SU-DHL-6 (cell line): ENCODE data around the gene RPS6KA2.

Source experiments
- EZH2phosphoT487 ChIP-seq: fragments of 200-600 bp; sonication (generic), shearing (Covaris generic); conservative IDR thresholded peaks from 2 replicates; pipeline ENCODE4 v1.6.1; 2018; ENCODE audit warnings: mild to moderate bottlenecking, antibody characterized with exemption, low read length, moderate library complexity, mixed read lengths
- TF ChIP-seq, protein P1 (sequence below): fragments of 200-600 bp; sonication (generic); IDR thresholded peaks from one replicate; pipeline ENCODE4 v1.5.1; 2017; ENCODE audit warnings: antibody characterized with exemption, mild to moderate bottlenecking, low read length, moderate library complexity; ENCODE audit not compliant: insufficient read depth, poor library complexity, severe bottlenecking

DNA sequence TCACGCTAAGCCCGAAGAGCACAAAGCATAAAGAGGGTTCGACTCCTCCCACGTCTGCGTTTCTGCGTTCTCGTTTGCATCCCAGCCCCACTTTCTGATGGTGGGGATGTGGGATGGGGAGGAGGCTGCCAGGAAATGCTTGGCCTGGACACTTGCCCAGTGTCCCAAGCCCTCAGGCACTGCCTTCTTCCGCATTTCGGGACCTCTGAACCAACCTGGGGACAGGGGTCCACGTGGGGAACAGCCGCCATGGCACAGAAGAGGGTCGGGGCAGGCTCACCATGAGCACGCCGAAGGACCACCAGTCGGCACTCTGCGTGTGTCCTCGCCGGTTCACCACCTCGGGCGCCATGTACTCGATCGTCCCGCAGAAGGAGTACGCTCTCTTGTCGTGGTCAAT lies 128.8 kb downstream of the RPS6KA2 start:
- TF ChIP-seq, protein P1, sequence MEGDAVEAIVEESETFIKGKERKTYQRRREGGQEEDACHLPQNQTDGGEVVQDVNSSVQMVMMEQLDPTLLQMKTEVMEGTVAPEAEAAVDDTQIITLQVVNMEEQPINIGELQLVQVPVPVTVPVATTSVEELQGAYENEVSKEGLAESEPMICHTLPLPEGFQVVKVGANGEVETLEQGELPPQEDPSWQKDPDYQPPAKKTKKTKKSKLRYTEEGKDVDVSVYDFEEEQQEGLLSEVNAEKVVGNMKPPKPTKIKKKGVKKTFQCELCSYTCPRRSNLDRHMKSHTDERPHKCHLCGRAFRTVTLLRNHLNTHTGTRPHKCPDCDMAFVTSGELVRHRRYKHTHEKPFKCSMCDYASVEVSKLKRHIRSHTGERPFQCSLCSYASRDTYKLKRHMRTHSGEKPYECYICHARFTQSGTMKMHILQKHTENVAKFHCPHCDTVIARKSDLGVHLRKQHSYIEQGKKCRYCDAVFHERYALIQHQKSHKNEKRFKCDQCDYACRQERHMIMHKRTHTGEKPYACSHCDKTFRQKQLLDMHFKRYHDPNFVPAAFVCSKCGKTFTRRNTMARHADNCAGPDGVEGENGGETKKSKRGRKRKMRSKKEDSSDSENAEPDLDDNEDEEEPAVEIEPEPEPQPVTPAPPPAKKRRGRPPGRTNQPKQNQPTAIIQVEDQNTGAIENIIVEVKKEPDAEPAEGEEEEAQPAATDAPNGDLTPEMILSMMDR: no peak
- TF ChIP-seq EZH2phosphoT487: no peak
